Measurements from ENCODE around the gene CPEB2.
A peak's percentile ranks its signal among the peaks of the same experiment; 100 is the strongest.

CPEB2 gene

GRCh38 chr4:15001869-15002658 is at the start of gene CPEB2:
Gene CPEB2 (plus strand): TSS chr4:15002481. CDS start chr4:15002674, 193 bp downstream.
- peak; percentile 95 to 96 for DNase-seq
- Mint-ChIP-seq H3K4me3 (peak within 1 kb of the TSS; percentile 93), H3K27me3 (no peaks in the 10 kb centered on the region), H3K9me3 (no peaks in the 10 kb centered on the region), H3K4me1 (peaks cover 12% of the 10 kb centered on the region), H3K27ac (peak within 1 kb of the TSS; percentile 88 to 98)
- peak; percentile 80 for ATAC-seq

GRCh38 chr4:14958436-14958835 is 43.8 kb upstream of the CPEB2 start:
- no peaks in the 10 kb centered on the region for H3K9me3 Mint-ChIP-seq
- H3K27me3 Mint-ChIP-seq = no peaks in the 10 kb centered on the region
- no peak for DNase-seq
- no peak for ATAC-seq
- H3K4me3 Mint-ChIP-seq = no peak overlapping the region
- no peaks in the 10 kb centered on the region for H3K4me1 Mint-ChIP-seq
- H3K27ac Mint-ChIP-seq = no peak overlapping the region

- no peaks in the 10 kb centered on the region for H3K27me3 Mint-ChIP-seq
- no peak overlapping the region for H3K4me3 Mint-ChIP-seq
- ATAC-seq = no peak
- no peaks in the 10 kb centered on the region for H3K4me1 Mint-ChIP-seq
- no peak overlapping the region for H3K27ac Mint-ChIP-seq
- H3K9me3 Mint-ChIP-seq = no peaks in the 10 kb centered on the region
- no peak for DNase-seq
These were observed 41.0 kb upstream of the CPEB2 start for GRCh38 chr4:14961292-14961691.

- Mint-ChIP-seq H3K4me1 (no peaks in the 10 kb centered on the region), H3K9me3 (no peaks in the 10 kb centered on the region), H3K27me3 (peaks cover 10% of the 10 kb centered on the region), H3K27ac (no peak overlapping the region), H3K4me3 (no peak overlapping the region)
- ATAC-seq (no peak), DNase-seq (no peak)
These were observed 37.2 kb upstream of the CPEB2 start for GRCh38 chr4:14965071-14965470.

GRCh38 chr4:14967982-14968381 is 34.3 kb upstream of the CPEB2 start:
- no peak overlapping the region for H3K27ac Mint-ChIP-seq
- DNase-seq = no peak
- H3K4me1 Mint-ChIP-seq = no peaks in the 10 kb centered on the region
- H3K9me3 Mint-ChIP-seq = peaks cover 5 to 7% of the 10 kb centered on the region in 2 donors
- no peak overlapping the region for H3K4me3 Mint-ChIP-seq
- H3K27me3 Mint-ChIP-seq = peaks cover 25% of the 10 kb centered on the region
- ATAC-seq = no peak

GRCh38 chr4:14977830-14978229 is 24.5 kb upstream of the CPEB2 start:
- ATAC-seq (no peak), DNase-seq (no peak)
- no peak overlapping the region for H3K27ac Mint-ChIP-seq
- no peaks in the 10 kb centered on the region for H3K4me1 Mint-ChIP-seq
- peaks cover under 1 to 14% of the 10 kb centered on the region in 2 donors for H3K9me3 Mint-ChIP-seq
- H3K4me3 Mint-ChIP-seq = no peak overlapping the region
- peaks cover 20% of the 10 kb centered on the region for H3K27me3 Mint-ChIP-seq

- ATAC-seq (no peak), DNase-seq (no peak)
- H3K4me3 Mint-ChIP-seq = no peak overlapping the region
- no peaks in the 10 kb centered on the region for H3K9me3 Mint-ChIP-seq
- no peak overlapping the region for H3K27ac Mint-ChIP-seq
- H3K4me1 Mint-ChIP-seq = no peaks in the 10 kb centered on the region
- no peaks in the 10 kb centered on the region for H3K27me3 Mint-ChIP-seq
These were observed 17.8 kb upstream of the CPEB2 start for GRCh38 chr4:14984448-14984847.

- Mint-ChIP-seq H3K4me1 (no peaks in the 10 kb centered on the region), H3K9me3 (no peaks in the 10 kb centered on the region), H3K27ac (no peak overlapping the region), H3K27me3 (no peaks in the 10 kb centered on the region), H3K4me3 (no peak overlapping the region)
- ATAC-seq (no peak), DNase-seq (no peak)
These were observed 17.1 kb upstream of the CPEB2 start for GRCh38 chr4:14985161-14985560.

GRCh38 chr4:14985843-14986242 is 16.4 kb upstream of the CPEB2 start:
- Mint-ChIP-seq H3K9me3 (no peaks in the 10 kb centered on the region), H3K27ac (no peak overlapping the region), H3K4me1 (no peaks in the 10 kb centered on the region), H3K4me3 (no peak overlapping the region), H3K27me3 (no peaks in the 10 kb centered on the region)
- DNase-seq = no peak
- ATAC-seq = no peak

- DNase-seq = no peak
- Mint-ChIP-seq H3K4me3 (no peak overlapping the region), H3K27me3 (no peaks in the 10 kb centered on the region), H3K27ac (no peak overlapping the region), H3K4me1 (no peaks in the 10 kb centered on the region), H3K9me3 (no peaks in the 10 kb centered on the region)
- no peak for ATAC-seq
These were observed 15.2 kb upstream of the CPEB2 start for GRCh38 chr4:14987054-14987453.

GRCh38 chr4:14990484-14990883 is 11.8 kb upstream of the CPEB2 start:
- Mint-ChIP-seq H3K27ac (no peak overlapping the region), H3K9me3 (no peaks in the 10 kb centered on the region), H3K4me3 (no peak overlapping the region), H3K27me3 (no peaks in the 10 kb centered on the region), H3K4me1 (peaks cover 7% of the 10 kb centered on the region)
- ATAC-seq = no peak
- no peak for DNase-seq

- no peak overlapping the region for H3K27ac Mint-ChIP-seq
- no peaks in the 10 kb centered on the region for H3K9me3 Mint-ChIP-seq
- no peak overlapping the region for H3K4me3 Mint-ChIP-seq
- no peaks in the 10 kb centered on the region for H3K27me3 Mint-ChIP-seq
- DNase-seq (no peak), ATAC-seq (no peak)
- H3K4me1 Mint-ChIP-seq = peaks cover 7% of the 10 kb centered on the region
These were observed 8.0 kb upstream of the CPEB2 start for GRCh38 chr4:14994242-14994641.

GRCh38 chr4:15001248-15001868 is 923 bp upstream of the CPEB2 start:
- peak overlapping the region; percentile 93 for H3K4me3 Mint-ChIP-seq
- no peaks in the 10 kb centered on the region for H3K9me3 Mint-ChIP-seq
- peak overlapping the region; percentile 87 to 88 for H3K27ac Mint-ChIP-seq
- H3K27me3 Mint-ChIP-seq = no peaks in the 10 kb centered on the region
- peak; percentile 61 for ATAC-seq
- DNase-seq = no peak
- peaks cover 11% of the 10 kb centered on the region for H3K4me1 Mint-ChIP-seq

GRCh38 chr4:15002659-15003400 is 549 bp downstream of the CPEB2 start:
- H3K4me1 Mint-ChIP-seq = peaks cover 15% of the 10 kb centered on the region
- no peaks in the 10 kb centered on the region for H3K9me3 Mint-ChIP-seq
- H3K27me3 Mint-ChIP-seq = no peaks in the 10 kb centered on the region
- peak overlapping the region; percentile 87 to 98 for H3K27ac Mint-ChIP-seq
- DNase-seq (peak; percentile 81 to 84), ATAC-seq (peak; percentile 48)
- peak overlapping the region; percentile 93 for H3K4me3 Mint-ChIP-seq

- ATAC-seq (peak; percentile 39), DNase-seq (peak; percentile 70 to 74)
- no peak overlapping the region for H3K27ac Mint-ChIP-seq
- H3K4me3 Mint-ChIP-seq = peak overlapping the region; percentile 93
- peaks cover 15% of the 10 kb centered on the region for H3K4me1 Mint-ChIP-seq
- H3K27me3 Mint-ChIP-seq = no peaks in the 10 kb centered on the region
- no peaks in the 10 kb centered on the region for H3K9me3 Mint-ChIP-seq
These were observed 1.2 kb downstream of the CPEB2 start for GRCh38 chr4:15003401-15003890.

Data from stimulated activated naive CD8-positive, alpha-beta T cell treated with anti-CD3 and anti-CD28 coated beads, Interleukin-15, amount 100 ng/mL, for 72 hours (primary cell).